ENCODE results near the gene KLRK1.
"Not testable (repeated sequence)": the region's sequence is repeated elsewhere in the genome, so short reads cannot be mapped to it uniquely, and the experiment has no call there.

DNA sequence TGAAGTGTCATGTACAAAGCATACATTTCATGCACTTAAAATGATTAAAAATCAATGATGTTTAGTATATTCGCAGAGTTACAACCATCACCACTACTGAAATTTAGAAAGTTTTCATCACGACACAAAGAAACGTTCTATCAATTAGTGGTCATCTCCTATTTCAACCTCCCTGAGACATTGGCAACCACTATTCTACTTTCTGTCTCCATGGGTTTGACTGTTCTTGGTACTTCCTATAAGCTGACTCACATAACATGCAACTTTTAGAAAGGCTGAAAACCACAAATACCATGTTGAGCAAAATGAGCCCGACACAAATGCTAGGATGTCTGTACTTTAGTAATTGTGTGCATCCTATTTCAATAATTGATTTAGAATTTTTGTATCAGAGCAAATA lies 40.8 kb upstream of the KLRK1 start:
- TF ChIP-seq, protein P1, sequence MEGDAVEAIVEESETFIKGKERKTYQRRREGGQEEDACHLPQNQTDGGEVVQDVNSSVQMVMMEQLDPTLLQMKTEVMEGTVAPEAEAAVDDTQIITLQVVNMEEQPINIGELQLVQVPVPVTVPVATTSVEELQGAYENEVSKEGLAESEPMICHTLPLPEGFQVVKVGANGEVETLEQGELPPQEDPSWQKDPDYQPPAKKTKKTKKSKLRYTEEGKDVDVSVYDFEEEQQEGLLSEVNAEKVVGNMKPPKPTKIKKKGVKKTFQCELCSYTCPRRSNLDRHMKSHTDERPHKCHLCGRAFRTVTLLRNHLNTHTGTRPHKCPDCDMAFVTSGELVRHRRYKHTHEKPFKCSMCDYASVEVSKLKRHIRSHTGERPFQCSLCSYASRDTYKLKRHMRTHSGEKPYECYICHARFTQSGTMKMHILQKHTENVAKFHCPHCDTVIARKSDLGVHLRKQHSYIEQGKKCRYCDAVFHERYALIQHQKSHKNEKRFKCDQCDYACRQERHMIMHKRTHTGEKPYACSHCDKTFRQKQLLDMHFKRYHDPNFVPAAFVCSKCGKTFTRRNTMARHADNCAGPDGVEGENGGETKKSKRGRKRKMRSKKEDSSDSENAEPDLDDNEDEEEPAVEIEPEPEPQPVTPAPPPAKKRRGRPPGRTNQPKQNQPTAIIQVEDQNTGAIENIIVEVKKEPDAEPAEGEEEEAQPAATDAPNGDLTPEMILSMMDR (IDR thresholded peaks at IDR 0.05): not testable (repeated sequence)
- not testable (repeated sequence) for TF ChIP-seq POLR2A (IDR thresholded peaks at IDR 0.05)
